Measurements from ENCODE around the gene ADCY1. TPM values are rescaled to one million over a fixed set of nuclear protein-coding genes. Genes with fewer than 3 reads are reported as not detected.

ADCY1 gene
- total RNA-seq, 1 donor from 2014 or later = 4.7 TPM

GRCh38 chr7:45566961-45567360, 7.2 kb upstream of the ADCY1 start:
- no peaks in the 10 kb centered on the region for H3K4me1 Mint-ChIP-seq
- H3K9me3 Mint-ChIP-seq = no peaks in the 10 kb centered on the region
- H3K36me3 Mint-ChIP-seq = no peaks in the 10 kb centered on the region
- DNase-seq (ENCODE audit: low spot score in 2 of 2, unreplicated experiment in 2 of 2) = no peak
- H3K27me3 Mint-ChIP-seq (ENCODE audit: low read depth) = peaks cover 95% of the 10 kb centered on the region
- H3K4me3 Mint-ChIP-seq = no peak overlapping the region
- H3K27ac Mint-ChIP-seq = no peak overlapping the region
- TF ChIP-seq, protein P1, sequence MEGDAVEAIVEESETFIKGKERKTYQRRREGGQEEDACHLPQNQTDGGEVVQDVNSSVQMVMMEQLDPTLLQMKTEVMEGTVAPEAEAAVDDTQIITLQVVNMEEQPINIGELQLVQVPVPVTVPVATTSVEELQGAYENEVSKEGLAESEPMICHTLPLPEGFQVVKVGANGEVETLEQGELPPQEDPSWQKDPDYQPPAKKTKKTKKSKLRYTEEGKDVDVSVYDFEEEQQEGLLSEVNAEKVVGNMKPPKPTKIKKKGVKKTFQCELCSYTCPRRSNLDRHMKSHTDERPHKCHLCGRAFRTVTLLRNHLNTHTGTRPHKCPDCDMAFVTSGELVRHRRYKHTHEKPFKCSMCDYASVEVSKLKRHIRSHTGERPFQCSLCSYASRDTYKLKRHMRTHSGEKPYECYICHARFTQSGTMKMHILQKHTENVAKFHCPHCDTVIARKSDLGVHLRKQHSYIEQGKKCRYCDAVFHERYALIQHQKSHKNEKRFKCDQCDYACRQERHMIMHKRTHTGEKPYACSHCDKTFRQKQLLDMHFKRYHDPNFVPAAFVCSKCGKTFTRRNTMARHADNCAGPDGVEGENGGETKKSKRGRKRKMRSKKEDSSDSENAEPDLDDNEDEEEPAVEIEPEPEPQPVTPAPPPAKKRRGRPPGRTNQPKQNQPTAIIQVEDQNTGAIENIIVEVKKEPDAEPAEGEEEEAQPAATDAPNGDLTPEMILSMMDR (IDR thresholded peaks at IDR 0.05; ENCODE audit: unreplicated experiment) = no peak

DNA sequence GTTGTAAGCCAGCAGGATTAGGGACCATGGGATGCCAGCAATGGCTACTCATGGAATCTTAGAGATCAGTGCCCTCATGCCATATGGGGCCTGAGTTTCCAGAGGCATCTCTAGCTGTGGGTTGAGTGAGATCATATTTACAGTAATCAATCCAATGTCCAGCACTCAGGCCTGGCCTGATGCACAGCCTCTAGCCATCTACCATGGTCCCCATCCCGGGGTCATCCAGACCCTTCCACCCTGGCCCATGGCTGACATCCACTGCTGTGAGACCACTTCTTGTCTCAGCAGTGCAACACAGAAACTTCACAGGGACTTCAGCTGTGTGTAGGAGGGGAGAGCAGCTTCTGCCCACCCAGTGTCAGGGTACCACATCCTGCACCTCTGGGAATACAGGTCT, 6.5 kb upstream of the ADCY1 start:
- no peaks in the 10 kb centered on the region for H3K4me1 Mint-ChIP-seq
- no peak overlapping the region for H3K4me3 Mint-ChIP-seq
- H3K36me3 Mint-ChIP-seq = no peaks in the 10 kb centered on the region
- TF ChIP-seq, protein P1 (IDR thresholded peaks at IDR 0.05; ENCODE audit: unreplicated experiment) = no peak
- no peak overlapping the region for H3K27ac Mint-ChIP-seq
- DNase-seq (ENCODE audit: low spot score in 2 of 2, unreplicated experiment in 2 of 2) = no peak
- H3K27me3 Mint-ChIP-seq (ENCODE audit: low read depth) = peaks cover 97% of the 10 kb centered on the region
- no peaks in the 10 kb centered on the region for H3K9me3 Mint-ChIP-seq

DNA sequence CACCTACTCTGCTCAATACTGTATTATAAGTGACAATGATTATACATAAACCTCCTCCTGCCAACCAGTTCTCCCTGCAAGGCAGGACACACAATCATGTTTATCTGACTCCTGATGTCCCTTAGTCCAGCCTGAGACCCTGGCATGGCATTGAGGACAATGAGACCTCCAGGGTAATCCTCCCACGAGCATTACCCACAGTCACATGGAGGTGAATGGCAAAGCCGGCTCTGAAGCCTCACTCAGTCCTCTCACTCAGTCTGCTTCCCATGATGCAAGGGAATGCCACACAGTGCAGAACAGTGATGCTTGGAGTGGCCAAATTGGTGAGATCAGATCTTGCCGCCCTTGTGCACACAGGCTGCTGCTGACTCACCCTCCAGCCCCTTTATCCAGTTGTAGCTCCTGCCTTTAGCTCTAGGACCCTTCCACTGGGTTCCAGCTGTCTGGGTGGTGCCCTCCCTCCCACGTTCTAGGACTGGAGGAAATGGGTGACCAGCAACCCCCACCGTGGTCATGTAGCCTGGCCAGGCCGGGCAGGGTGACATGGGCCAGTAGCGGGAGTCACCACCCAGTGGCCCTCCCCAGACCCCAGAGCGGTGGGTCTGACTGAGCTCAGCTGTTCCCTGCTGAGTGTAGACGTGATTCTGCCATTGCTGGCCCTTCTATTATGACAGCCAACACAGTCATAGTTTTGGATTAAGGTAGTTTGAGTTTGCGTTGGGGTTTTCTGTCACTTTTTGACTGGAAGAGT, 5.5 kb upstream of the ADCY1 start:
- no peak for DNase-seq (ENCODE audit: low spot score in 2 of 2, unreplicated experiment in 2 of 2)
- H3K9me3 Mint-ChIP-seq = no peaks in the 10 kb centered on the region

GRCh38 chr7:45569290-45569685, 4.9 kb upstream of the ADCY1 start:
- no peak for DNase-seq (ENCODE audit: low spot score in 2 of 2, unreplicated experiment in 2 of 2)
- Mint-ChIP-seq H3K9me3 (no peaks in the 10 kb centered on the region), H3K4me3 (no peak overlapping the region), H3K27ac (no peak overlapping the region), H3K36me3 (no peaks in the 10 kb centered on the region), H3K27me3 (ENCODE audit: low read depth) (peaks cover 94% of the 10 kb centered on the region), H3K4me1 (peaks cover 3% of the 10 kb centered on the region)
- TF ChIP-seq, protein P1 (IDR thresholded peaks at IDR 0.05; ENCODE audit: unreplicated experiment) = no peak

More for the DNA sequence above, 5.5 kb upstream of the ADCY1 start:
- peaks cover 97% of the 10 kb centered on the region for H3K27me3 Mint-ChIP-seq (ENCODE audit: low read depth)
- no peak overlapping the region for H3K27ac Mint-ChIP-seq
- TF ChIP-seq, protein P1 (IDR thresholded peaks at IDR 0.05; ENCODE audit: unreplicated experiment) = no peak
- H3K4me1 Mint-ChIP-seq = peaks cover 3% of the 10 kb centered on the region
- no peaks in the 10 kb centered on the region for H3K36me3 Mint-ChIP-seq
- no peak overlapping the region for H3K4me3 Mint-ChIP-seq

- peaks cover 91% of the 10 kb centered on the region for H3K27me3 Mint-ChIP-seq (ENCODE audit: low read depth)
- H3K4me3 Mint-ChIP-seq = no peak overlapping the region
- no peak for DNase-seq (ENCODE audit: low spot score in 2 of 2, unreplicated experiment in 2 of 2)
- H3K36me3 Mint-ChIP-seq = no peaks in the 10 kb centered on the region
- H3K27ac Mint-ChIP-seq = no peak overlapping the region
- peaks cover 7% of the 10 kb centered on the region for H3K4me1 Mint-ChIP-seq
- no peaks in the 10 kb centered on the region for H3K9me3 Mint-ChIP-seq
- TF ChIP-seq, protein P1 (IDR thresholded peaks at IDR 0.05; ENCODE audit: unreplicated experiment) = no peak
Measured at GRCh38 chr7:45570797-45571196, 3.4 kb upstream of the ADCY1 start.
